Heart left ventricle (tissue), 16 donors: ENCODE results near the gene VAMP5. TPM values are rescaled to one million over a fixed set of nuclear protein-coding genes. Genes with fewer than 3 reads are reported as not detected.

Source experiments
- ATAC-seq, 4 donors: fragments of 200-7000 bp; cut with Tn5 transposase; one replicate each; pipeline ENCODE4 v1.9.1; 2020 to 2022; ENCODE audit warnings: moderate library complexity in 4 of 4, mild to moderate bottlenecking in 3 of 4, moderate number of reproducible peaks in 1 of 4
- DNase-seq, 5 donors: peaks; one replicate each; pipeline ENCODE4 v3.0.0-alpha.2; 2020
- H3K27ac ChIP-seq, 12 donors: fragments of 200-600 bp; sonication (generic) in 4 of 12; one replicate each; pipeline versions ENCODE4 v1.5.0 to v1.8.0; 2016 to 2022; ENCODE audit warnings: mild to moderate bottlenecking in 2 of 12
- H3K27me3 ChIP-seq, 9 donors: fragments of 200-600 bp; sonication (generic) in 2 of 9; one replicate each; pipeline versions ENCODE4 v1.5.1 to v1.8.0; 2016 to 2022; ENCODE audit warnings: mild to moderate bottlenecking in 3 of 9
- H3K36me3 ChIP-seq, 9 donors: fragments of 200-600 bp; sonication (generic) in 2 of 9; one replicate each; pipeline versions ENCODE4 v1.5.0 to v1.8.0; 2018 to 2022; ENCODE audit warnings: mild to moderate bottlenecking in 2 of 9
- H3K4me1 ChIP-seq, 12 donors: fragments of 200-600 bp; sonication (generic) in 4 of 12; one replicate each; pipeline versions ENCODE4 v1.5.0 to v1.8.0; 2016 to 2022; ENCODE audit warnings: mild to moderate bottlenecking in 3 of 12
- H3K4me3 ChIP-seq, 12 donors: fragments of 200-600 bp; sonication (generic) in 4 of 12; one replicate each; pipeline versions ENCODE4 v1.5.0 to v1.8.0; 2017 to 2022; ENCODE audit warnings: mild to moderate bottlenecking in 9 of 12, moderate library complexity in 4 of 12
- H3K9me3 ChIP-seq, 12 donors: fragments of 200-600 bp; sonication (generic) in 4 of 12; one replicate each; pipeline versions ENCODE4 v1.5.0 to v1.8.0; 2016 to 2022; ENCODE audit warnings: mild to moderate bottlenecking in 1 of 12
- POLR2A ChIP-seq, 2 donors: fragments of 450-650 bp; IDR thresholded peaks; one replicate each; pipeline ENCODE4 v1.6.1; 2017; ENCODE audit warnings: antibody characterized with exemption in 2 of 2, mild to moderate bottlenecking in 2 of 2, moderate library complexity in 2 of 2
- WGBS, 4 donors: extraction: QIAGEN DNeasy Blood & Tissue Kit in 2 of 4; methylation state at CpG; one replicate each; pipeline versions ENCODE4 v1.1.5 to v1.1.7; 2013 to 2018; 5-methylcytosine and 5-hydroxymethylcytosine counted together
- intact Hi-C, 10 donors: fragments of 100-400 bp; cut with DNase I; formaldehyde crosslinking; loops; one replicate each; pipeline versions ENCODE4 v1.11.1 to v1.14.2; 2022
- polyA plus RNA-seq, 2 donors: library from polyadenylated mRNA; stranded (reverse); fragments of 200-250 nt; gene quantifications; one replicate each; pipeline ENCODE4 v1.2.3, GENCODE V29; 2013
- total RNA-seq, 9 donors: library from RNA; depleted of rRNA in 2 of 9; stranded (reverse); fragments of >200 nt in 2 of 9; fragmentation: NEBNext Ultra II Directional in 3 of 9; extraction: Animal tissue kit (Norgen Biotek cat#: 25700) in 3 of 9; gene quantifications; one replicate each; pipeline versions ENCODE4 v1.1.0 to v1.2.4, GENCODE V29; 2016 to 2023
- TF ChIP-seq, protein P1 (sequence below), 12 donors: fragments of 200-600 bp; sonication (generic) in 4 of 12; IDR thresholded peaks; one replicate each; pipeline versions ENCODE4 v1.5.0 to v1.8.0; 2018 to 2022; ENCODE audit warnings: antibody characterized with exemption in 12 of 12, mild to moderate bottlenecking in 5 of 12
- donor health status: ischemic (EF 13 %, LVEDD 7.1; RV severe dilation, severe dysfunction).
- donor health status: healthy with polysubstance abuse.
- donor health status: DM: no; HTN: yes; CAD: no.
- donor health status: DM: no; HTN: no; CAD: no.
- donor health status: ischemic (EF 25% LVEDD 6.9; RV normal size, moderate dysfunction).
- donor health status: ischemic (EF 25% LVEDD 5.7; RV mildly dilated, moderate dysfunction).
- donor health status: healthy.
- donor health status: DM: yes; HTN: yes; CAD: no.
- donor health status: ischemic (EF 35%, LVEDD 5.7; RV mildly dilated, moderate dysfunction).
- donor health status: nonischemic (EF 11% LVEDD 7.7; RV severe dilation, severe dysfunction).
- donor health status: DM: yes; HTN: yes; CAD: no.
- donor health status: PGD.
- donor health status: ischemic (EF 29% LVEDD 5.4; RV normal size, mild dysfunction).
- donor health status: nonischemic (EF 23%, LVEDD 6.1; RV moderate dilation, normal function).

VAMP5 gene
- total and polyA plus RNA-seq, 11 donors: 21.0 to 186 (median 45.2) TPM

DNA sequence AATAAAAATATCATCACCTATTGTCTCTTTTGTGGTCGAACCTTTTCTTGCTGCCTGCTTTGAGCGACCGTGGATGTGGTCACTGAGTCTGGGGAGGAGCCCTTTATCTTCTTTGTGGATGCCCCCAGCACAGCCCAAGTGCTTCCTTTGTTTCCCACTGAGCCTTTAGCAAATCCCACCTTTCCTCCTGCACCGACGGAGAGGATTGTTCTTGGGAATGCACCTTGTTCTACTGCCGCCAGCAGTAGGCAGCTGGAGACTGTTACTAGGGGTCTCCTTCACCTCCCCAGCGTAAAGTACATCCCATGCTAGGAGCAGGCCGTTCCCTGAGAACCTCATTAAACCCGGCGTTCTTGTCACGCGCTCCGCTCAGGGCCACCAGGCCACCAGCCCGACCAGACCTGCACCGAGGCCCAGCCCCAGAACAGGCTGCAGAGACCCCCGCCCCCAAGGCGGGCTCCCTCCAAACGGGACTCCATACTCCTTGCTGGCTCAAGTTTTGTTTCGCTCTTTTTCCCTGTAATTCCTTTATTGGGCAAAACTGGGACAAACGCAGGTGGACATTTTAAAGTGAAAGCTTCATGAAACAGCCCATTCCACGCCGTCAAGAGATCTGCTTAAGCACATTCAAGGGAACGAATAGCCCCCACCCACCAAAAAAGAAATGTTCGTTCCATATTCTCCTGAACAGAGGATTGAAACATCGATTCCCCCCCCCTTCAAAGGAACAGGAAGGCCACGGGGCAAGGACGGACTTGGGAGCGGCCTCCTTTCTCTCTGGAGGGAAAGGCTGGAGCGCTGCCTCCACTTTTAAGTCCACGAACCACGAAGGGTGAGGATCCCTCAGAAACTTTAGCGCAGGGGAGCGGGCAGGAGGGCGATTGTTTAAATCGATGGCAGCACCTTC is 46.4 kb upstream of the VAMP5 start:
- peak; percentile 60 to 68 (median 64) for DNase-seq
- peak overlapping the region; percentile 59 to 98 (median 90) for H3K4me3 ChIP-seq
- peaks cover 4 to 28% (median 21%) of the 10 kb centered on the region in 9 donors for H3K36me3 ChIP-seq
- H3K27me3 ChIP-seq: no peaks in the 10 kb centered on the region
- H3K4me1 ChIP-seq: peaks cover 0 to 46% (median 34%) of the 10 kb centered on the region in 12 donors
- ATAC-seq: peak; percentile 3 to 51 (median 23)
- TF ChIP-seq, protein P1, sequence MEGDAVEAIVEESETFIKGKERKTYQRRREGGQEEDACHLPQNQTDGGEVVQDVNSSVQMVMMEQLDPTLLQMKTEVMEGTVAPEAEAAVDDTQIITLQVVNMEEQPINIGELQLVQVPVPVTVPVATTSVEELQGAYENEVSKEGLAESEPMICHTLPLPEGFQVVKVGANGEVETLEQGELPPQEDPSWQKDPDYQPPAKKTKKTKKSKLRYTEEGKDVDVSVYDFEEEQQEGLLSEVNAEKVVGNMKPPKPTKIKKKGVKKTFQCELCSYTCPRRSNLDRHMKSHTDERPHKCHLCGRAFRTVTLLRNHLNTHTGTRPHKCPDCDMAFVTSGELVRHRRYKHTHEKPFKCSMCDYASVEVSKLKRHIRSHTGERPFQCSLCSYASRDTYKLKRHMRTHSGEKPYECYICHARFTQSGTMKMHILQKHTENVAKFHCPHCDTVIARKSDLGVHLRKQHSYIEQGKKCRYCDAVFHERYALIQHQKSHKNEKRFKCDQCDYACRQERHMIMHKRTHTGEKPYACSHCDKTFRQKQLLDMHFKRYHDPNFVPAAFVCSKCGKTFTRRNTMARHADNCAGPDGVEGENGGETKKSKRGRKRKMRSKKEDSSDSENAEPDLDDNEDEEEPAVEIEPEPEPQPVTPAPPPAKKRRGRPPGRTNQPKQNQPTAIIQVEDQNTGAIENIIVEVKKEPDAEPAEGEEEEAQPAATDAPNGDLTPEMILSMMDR (IDR thresholded peaks at IDR 0.05): peak in 2 of 12 donors; percentile 5 to 25
- TF ChIP-seq POLR2A (IDR thresholded peaks at IDR 0.05): no peak
- intact Hi-C loops: loop anchor here in 8 of 10 donors (1.0 to 5.0 kb wide), 7 partner anchors 23 to 101 kb away; partner anchors contain the start of gene GGCX (in 1 of the 8)
- WGBS, 4 donors: 4 to 8% (median 5%) methylated on average over 34 to 35 of the region's 35 CpGs
- no peaks in the 10 kb centered on the region for H3K9me3 ChIP-seq
- H3K27ac ChIP-seq: peak overlapping the region; percentile 94 to 100 (median 99)

DNA sequence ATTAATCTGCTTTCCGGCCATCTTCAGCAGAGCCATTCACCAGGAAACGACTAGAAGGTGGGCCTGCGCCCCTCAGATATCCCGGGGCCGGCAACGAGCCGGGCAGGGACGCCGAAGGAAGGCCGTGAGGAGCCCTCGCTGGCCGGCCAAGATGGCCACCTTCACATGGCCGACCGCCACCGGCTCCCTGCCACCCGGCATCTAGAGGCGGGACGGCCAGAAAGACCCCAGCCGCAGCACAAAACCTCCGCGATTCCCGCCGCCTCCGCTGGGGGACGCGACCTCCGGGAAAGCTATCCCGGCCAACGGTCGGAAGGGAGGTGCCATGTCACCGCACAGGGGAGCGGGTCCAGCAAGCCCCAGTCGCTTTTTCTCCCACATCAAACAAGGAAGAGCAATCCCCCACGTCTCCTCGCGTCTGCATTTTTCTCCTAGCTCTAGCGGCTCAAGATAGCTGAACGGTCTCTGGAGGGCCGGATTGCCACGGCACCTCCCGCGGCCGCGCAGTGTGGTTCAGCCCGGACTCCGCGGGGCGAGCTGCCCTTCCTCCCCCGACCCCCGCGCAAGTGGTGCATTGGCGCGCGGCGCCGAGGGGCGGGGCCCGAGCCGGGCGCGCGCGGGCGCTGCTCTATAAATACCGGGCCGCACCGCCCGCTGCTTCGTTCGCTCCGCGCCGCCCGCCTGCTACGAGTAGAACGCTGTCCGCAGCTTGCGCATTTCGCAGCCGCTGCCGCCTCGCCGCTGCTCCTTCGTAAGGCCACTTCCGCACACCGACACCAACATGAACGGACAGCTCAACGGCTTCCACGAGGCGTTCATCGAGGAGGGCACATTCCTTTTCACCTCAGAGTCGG is 45.5 kb upstream of the VAMP5 start, which contains the start of gene MAT2A:
Gene MAT2A, plus strand, starts transcription at position 662 of the 854 bp plus-strand sequence. Its CDS starts 120 bp downstream, at position 782.
- TF ChIP-seq, protein P1 (IDR thresholded peaks at IDR 0.05): peak; percentile 55 to 91 (median 80)
- TF ChIP-seq POLR2A (IDR thresholded peaks at IDR 0.05): peak in 1 of 2 donors; percentile 98
- peak within 1 kb of the TSS; percentile 59 to 98 (median 90) for H3K4me3 ChIP-seq
- DNase-seq: peak; percentile 95 to 96 (median 96)
- H3K27me3 ChIP-seq: no peaks in the 10 kb centered on the region
- peak within 1 kb of the TSS; percentile 94 to 100 (median 99) for H3K27ac ChIP-seq
- WGBS, 4 donors: 0 to 1% (median 0%) methylated on average over 50 to 92 of the region's 92 CpGs
- H3K4me1 ChIP-seq: peaks cover 0 to 55% (median 38%) of the 10 kb centered on the region in 12 donors
- intact Hi-C loops: loop anchor here in 8 of 10 donors (1.0 to 5.0 kb wide), 8 partner anchors 22 to 105 kb away; partner anchors contain the start of gene GGCX (in 1 of the 8)
- peak; percentile 87 to 90 (median 89) for ATAC-seq
- no peaks in the 10 kb centered on the region for H3K9me3 ChIP-seq
- H3K36me3 ChIP-seq: peaks cover 4 to 37% (median 30%) of the 10 kb centered on the region in 9 donors

DNA sequence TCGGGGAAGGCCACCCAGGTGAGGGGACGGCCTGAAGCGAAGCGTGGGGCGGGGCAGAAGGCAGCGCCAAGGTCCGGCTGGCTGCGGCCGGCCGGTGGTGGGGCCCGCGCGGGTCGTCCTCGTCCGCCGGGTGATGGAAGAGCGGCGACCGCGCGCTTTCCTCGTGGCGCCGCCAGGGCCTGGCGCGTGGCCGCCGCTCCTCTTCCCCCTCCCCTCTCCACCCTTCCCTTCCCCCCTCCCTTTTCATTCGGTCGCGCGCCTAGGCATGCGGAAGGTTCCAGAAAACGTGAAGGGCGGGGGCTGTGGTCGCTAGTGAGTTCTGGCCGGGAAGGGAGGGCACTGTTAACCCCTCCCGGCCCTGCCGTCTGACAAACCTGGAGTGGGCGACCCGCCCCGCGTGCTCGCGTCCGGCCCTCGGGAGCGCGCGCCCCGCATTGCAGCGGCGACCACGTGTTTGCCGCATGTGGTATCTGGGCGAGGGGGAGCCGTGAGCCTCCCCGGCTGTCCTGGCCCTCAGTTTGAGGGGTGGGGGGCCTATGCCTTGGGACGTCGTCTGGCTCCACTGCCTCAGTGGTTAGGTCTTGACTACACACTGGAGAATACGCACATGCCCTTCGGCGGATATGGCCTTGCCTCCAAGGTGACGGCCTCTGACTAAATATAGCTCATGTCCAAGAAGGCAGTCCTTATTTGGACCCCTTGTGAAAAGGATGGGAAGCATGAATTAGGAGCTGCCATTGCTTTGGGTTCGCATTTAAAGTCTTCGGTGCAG is 44.7 kb upstream of the VAMP5 start:
- TF ChIP-seq, protein P1 (IDR thresholded peaks at IDR 0.05): no peak
- no peak for TF ChIP-seq POLR2A (IDR thresholded peaks at IDR 0.05)
- ATAC-seq (peak; percentile 48 to 70 (median 56)), DNase-seq (peak; percentile 82 to 86 (median 83))
- Histone ChIP-seq H3K27me3 (no peaks in the 10 kb centered on the region), H3K9me3 (no peaks in the 10 kb centered on the region), H3K27ac (peak overlapping the region; percentile 94 to 100 (median 99)), H3K4me1 (peaks cover 0 to 55% (median 40%) of the 10 kb centered on the region in 12 donors), H3K36me3 (peaks cover 4 to 45% (median 38%) of the 10 kb centered on the region in 9 donors), H3K4me3 (peak overlapping the region; percentile 59 to 98 (median 90))
- intact Hi-C loops: loop anchor here in 8 of 10 donors (1.0 to 5.0 kb wide), 6 partner anchors 21 to 106 kb away; partner anchors contain the start of gene GGCX (in 1 of the 8)
- WGBS, 4 donors: 0 to 1% (median 1%) methylated on average over 38 to 67 of the region's 67 CpGs
